ENCODE measurements around the gene XPC.

Gene XPC

GRCh38 chr3:14146381-14147065 is 31.9 kb downstream of the XPC start:
- DNase-seq: no peak

- no peak for DNase-seq
These were observed 32.6 kb downstream of the XPC start for GRCh38 chr3:14145670-14146380.

GRCh38 chr3:14145236-14145635 is 33.2 kb downstream of the XPC start:
- DNase-seq: no peak

- DNase-seq: peak; percentile 76
These were observed 33.9 kb downstream of the XPC start for GRCh38 chr3:14144423-14145075.

- no peak for DNase-seq
These were observed 34.9 kb downstream of the XPC start for GRCh38 chr3:14143271-14144225.

DNA sequence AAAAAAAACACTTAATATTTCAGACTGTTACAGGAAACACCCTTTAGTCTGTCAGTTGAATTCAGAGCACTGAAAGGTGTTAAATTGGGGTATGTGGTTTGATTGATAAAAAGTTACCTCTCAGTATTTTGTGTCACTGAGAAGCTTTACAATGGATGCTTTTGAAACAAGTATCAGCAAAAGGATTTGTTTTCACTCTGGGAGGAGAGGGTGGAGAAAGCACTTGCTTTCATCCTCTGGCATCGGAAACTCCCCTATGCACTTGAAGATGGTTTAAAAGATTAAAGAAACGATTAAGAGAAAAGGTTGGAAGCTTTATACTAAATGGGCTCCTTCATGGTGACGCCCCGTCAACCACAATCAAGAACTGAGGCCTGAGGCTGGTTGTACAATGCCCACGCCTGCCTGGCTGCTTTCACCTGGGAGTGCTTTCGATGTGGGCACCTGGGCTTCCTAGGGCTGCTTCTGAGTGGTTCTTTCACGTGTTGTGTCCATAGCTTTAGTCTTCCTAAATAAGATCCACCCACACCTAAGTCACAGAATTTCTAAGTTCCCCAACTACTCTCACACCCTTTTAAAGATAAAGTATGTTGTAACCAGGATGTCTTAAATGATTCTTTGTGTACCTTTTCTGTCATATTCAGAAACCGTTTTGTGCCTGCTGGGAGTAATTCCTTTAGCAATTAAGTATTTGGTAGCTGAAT is 35.7 kb downstream of the XPC start:
- peak; percentile 64 for DNase-seq

- peak; percentile 15 for DNase-seq
These were observed 36.6 kb downstream of the XPC start for GRCh38 chr3:14141602-14142341.

- no peak for DNase-seq
These were observed 37.3 kb downstream of the XPC start for GRCh38 chr3:14141144-14141543.

GRCh38 chr3:14140668-14141067 is 37.7 kb downstream of the XPC start:
- no peak for DNase-seq

GRCh38 chr3:14139771-14140170 is 38.6 kb downstream of the XPC start:
- DNase-seq: no peak

- no peak for DNase-seq
These were observed 39.3 kb downstream of the XPC start for GRCh38 chr3:14138878-14139655.

DNA sequence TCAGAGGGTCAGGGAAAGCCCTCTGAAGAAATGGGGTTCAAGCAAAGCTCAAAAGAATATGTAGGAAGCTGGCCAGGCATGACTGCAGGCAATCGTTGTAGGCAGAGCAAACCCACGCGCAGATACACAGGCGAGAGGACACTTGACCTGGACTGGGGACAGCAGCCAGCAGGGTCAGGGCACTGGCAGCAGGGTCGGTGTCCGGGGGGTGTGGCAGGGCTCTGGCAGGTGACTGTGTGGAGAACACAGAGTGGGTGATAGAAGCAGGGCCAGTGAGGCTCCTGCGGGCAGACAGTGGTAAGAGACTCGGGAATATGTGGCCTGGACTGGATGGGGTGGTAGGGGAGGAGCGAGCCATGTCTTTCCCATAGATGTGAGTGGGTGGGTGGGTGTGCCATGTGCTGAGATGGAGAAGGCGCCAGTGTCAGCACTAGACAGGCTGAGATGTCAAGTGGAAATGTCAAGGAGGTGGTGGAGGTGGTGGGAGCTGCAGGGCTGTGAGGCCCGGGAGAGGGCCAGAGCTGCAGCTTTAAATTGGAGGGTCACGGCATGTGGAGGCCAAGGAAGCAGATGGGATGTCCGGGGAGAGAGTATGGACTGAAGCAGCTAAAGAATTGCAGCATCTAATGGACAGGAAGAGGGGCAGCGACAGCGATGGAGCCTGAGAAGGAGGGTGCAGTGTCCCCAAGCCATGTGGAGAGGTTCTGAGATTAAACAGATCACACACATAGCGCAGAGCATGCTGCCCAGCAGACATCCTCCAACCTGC is 40.1 kb downstream of the XPC start:
- DNase-seq: no peak

DNA sequence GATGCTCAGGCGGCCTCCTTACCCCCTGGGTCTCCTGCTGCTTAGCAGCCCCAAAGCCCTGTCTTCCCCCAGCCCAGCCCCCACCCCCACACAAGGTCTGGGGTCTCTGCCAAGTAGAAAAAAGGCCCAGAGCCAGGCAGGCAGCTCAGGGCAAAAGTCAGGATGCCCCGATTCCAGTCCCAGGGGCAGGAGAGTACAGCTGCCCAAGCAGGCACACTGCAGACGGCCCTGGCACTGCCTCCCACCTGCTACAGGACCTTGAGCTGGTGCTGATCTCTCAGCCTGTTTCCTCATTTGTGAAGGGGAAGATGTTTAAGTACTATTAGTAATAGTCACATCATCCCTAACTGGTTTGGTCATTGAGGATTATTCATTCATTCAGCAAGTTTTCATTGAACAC is 41.0 kb downstream of the XPC start:
- DNase-seq: no peak

- DNase-seq: no peak
These were observed 41.4 kb downstream of the XPC start for GRCh38 chr3:14137004-14137403.

DNA sequence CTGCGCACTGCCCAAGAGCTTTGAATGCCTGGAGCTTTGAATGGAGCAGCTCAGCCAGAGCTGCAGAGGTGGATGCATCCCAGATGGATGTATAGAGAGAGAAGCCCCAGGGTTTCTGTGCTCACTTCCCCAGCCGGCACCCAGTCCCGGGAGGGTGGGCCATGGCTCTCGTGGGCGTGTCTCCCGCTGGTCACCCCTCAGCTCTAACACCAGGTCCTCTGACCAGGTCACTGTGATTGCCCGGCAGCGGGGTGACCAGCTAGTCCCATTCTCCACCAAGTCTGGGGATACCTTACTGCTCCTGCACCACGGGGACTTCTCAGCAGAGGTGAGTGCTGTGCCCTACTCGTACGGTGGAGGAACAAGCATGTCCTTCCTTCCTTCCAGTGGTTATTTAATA is 42.8 kb downstream of the XPC start:
- DNase-seq: no peak

GRCh38 chr3:14134291-14134690 is 44.1 kb downstream of the XPC start:
- no peak for DNase-seq

DNA sequence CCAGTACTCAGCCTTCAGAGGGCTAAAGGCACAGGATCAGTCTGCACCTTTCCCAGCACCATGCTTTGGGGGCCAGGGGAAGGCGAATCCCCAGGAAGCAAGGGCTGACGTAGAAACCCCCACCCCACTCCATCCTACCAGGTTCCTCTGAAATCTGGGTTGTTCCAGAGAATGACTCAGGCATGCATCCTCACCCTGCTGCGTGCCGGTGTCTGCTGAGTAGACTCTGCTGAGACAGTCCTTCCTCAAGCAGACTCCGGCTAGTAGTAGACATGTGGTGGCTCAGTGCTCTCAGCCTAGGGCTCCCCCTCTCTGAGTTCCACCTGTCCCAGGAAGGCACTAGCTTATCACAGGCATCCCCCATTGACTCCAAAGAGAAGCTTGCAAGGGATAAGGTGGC is 44.5 kb downstream of the XPC start:
- DNase-seq: no peak

- no peak for DNase-seq
These were observed 45.1 kb downstream of the XPC start for GRCh38 chr3:14133188-14133800.

GRCh38 chr3:14132689-14133088 is 45.7 kb downstream of the XPC start:
- DNase-seq: no peak
